Stimulated activated CD8-positive, alpha-beta memory T cell treated with anti-CD3 and anti-CD28 coated beads, Interleukin-12 subunit alpha, Interleukin-12 subunit beta, amount 100 ng/mL, for 4 hours (primary cell): ENCODE measurements around the gene COLGALT1.

ENCODE experiments used
- DNase-seq: peaks from one replicate; pipeline ENCODE4 v3.0.0-alpha.2; 2020; ENCODE audit warnings: low read depth

Gene COLGALT1

DNA sequence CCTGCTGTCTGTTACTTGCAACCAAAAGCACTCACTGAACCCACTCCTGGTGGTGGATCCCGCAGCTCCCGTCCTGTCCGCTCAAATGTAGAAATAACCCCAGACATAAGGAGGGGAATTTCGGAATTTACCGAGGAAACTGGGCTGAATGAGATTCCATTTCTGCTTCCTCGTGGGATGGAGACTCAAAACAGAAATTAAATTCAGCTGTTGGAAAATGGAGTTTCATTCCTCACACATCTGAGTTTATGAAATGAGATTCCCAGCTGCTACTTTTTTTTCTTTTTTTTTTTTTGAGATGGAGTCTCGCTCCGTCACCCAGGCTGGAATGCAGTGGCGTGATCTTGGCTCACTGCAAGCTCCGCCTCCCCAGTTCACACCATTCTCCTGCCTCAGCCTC lies 44.3 kb downstream of the COLGALT1 start:
- no peak for DNase-seq

- no peak for DNase-seq
These were observed 46.2 kb downstream of the COLGALT1 start for GRCh38 chr19:17601683-17602082.

GRCh38 chr19:17602217-17602616 lies 46.8 kb downstream of the COLGALT1 start:
- no peak for DNase-seq

- DNase-seq = no peak
These were observed 47.5 kb downstream of the COLGALT1 start for GRCh38 chr19:17602872-17603510.

DNA sequence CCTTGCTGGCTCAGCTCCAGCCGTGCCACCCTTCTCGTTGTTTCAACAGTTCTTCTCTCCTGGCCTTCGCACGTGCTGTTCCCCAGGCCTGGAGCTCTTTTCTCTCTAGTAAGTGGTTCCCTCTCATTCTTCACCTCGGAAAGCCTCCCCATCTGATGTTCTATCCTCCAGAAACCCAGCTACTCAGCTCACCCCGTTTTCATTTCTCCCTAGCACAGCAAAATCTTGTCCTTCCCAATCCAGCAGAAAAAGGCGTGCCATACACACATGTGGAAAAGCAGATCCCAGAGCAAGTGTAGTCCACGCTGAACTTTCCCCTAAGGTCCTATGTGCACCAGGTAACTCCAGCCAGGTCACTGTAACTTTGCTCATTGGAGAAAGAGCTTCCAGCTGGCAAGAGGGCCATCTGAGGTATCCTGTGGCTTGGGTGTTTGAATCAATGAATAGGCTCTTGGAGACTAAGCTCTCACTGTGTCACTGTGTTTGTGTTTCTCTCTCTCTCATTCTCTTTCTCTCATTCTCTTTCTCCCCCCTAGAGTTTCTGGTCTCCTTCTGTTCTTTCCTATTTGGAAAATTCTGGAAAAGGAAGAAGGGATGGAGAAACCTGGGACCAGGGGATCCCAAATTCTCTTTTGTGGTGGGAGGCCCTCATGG lies 49.0 kb downstream of the COLGALT1 start:
- DNase-seq = no peak

DNA sequence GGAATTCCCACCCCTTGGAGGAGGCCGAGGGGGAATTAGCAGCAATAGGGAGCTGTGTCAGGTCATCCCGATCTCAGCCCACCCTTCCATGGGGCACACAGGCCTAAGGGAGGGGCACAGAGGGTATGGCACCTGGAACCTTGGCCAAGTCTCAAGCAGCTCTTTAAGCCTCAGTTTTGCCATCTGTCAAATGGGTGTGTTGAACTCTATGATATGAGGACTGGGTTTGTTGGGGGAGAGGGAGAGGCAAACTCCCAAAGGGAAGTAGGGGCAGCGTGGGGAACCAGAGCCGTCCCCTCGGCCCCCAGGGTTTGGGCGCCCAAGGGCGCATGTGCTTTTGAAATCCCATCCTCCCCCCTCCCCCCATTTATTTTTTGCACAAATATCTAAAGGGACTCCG lies 49.7 kb downstream of the COLGALT1 start:
- DNase-seq = no peak

DNA sequence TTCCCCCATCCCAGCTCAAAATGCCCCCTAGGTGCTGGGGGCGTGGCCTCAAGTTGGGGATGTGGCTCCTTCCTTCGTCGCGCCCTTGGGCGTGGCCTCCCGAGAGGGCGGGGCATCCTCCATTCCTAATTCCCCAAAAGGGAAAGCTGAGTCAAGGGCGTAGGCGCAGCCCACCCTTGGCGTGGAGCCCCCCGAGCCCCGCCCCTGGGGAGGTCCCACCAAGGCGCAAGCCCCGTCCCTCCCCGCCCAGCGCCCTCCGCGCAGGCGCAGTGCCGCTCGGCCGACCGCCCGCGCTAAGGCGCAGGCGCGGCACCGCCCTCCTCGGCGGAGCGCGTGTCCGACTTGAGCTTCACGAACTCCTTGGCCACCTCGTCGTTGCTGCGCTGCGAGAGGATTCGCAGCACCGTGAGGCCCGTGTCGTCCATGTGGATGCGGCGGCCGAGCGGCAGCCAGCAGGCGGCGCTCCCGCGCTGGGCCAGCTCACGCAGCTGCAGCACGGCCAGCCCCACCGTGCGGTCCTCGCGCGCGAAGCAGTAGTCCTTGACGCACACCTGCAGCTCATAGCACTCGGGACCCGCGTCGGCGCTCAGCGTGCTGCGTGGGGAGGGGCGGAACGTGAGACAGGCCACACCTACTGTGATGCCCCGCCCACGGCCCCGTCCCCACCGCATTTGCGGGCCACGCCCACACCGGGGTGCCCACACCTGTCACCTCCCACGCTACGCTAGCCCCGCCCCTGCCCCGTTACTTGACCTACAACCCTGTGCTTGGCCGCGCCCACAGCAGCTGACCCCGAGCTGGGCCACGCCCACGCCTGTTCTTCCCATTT lies 50.5 kb downstream of the COLGALT1 start:
- peak; percentile 62 for DNase-seq

- no peak for DNase-seq
These were observed 51.2 kb downstream of the COLGALT1 start for GRCh38 chr19:17606590-17607185.

DNA sequence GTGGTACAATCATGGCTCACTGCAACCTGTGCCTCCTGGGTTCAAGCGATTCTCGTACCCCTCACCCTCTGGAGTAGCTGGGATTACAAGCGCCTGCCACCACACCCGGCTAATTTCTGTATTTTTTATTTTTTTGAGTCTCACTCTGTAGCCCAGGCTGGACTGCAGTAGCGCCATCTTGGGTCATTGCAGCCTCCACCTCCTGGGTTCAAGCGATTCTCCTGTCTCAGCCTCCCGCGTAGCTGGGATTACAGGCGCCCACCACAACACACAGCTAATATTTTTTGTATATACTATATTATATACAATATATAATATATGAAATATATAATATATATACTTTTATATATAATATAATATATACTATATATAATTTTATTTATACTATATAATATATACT lies 52.5 kb downstream of the COLGALT1 start:
- no peak for DNase-seq

DNA sequence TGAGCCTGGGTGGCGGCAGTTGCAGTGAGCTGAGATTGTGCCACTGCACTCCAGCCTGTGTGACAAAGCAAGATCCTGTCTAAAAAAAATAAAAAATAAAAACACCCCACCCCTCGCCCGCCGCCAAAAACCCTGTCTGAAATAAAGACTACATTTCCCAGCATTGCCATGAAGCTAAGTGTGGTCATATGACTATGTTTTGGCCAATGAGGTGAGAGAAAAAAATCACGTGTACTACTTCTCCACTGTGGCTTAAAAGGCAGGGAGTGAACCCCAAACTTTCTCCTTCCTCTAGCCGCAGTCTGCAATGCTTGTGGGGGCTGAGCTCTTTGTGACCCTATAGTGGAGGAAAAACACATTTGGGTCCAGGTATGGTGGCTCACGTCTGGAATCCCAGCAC lies 54.9 kb downstream of the COLGALT1 start:
- DNase-seq = no peak

DNA sequence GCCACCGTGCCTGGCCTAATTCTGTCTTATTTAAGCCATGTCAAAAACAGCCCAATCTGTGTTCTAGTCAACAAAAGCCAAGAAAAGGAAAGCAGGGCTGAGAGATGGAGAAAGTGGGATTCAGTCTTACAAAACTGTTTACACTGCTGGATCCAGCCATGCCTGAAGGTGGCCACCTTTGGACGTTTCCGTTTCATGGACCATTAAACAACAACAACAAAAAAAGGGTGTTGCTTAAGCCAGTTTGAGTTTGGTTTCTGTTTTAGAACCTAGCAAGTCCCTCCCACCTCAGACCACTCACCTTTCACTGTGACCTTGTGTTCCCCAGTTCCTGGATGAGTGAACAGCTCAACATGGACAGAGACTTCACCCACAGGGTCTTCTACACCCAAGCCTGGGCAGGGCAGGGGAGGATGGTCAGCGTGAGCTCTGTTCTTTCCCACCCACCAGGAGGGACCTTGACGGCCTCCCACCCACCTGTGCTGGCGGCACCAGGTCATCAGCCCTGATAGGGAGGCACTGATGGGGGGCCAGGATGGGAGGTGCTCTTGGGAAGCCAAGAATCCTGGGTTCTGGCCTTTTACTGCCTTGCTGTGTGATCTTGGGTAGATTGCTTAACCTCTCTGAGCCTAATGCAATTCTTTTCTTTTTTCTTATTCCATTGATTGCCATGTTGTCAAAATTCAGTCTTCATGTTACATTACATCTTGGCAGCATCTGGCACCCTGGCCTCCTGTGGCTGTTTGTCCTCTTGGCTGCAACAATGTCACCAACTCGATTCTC lies 56.2 kb downstream of the COLGALT1 start:
- no peak for DNase-seq

- DNase-seq = no peak
These were observed 59.0 kb downstream of the COLGALT1 start for GRCh38 chr19:17614476-17614875.

- no peak for DNase-seq
These were observed 60.6 kb downstream of the COLGALT1 start for GRCh38 chr19:17615889-17616685.

- no peak for DNase-seq
These were observed 61.2 kb downstream of the COLGALT1 start for GRCh38 chr19:17616686-17616960.

DNA sequence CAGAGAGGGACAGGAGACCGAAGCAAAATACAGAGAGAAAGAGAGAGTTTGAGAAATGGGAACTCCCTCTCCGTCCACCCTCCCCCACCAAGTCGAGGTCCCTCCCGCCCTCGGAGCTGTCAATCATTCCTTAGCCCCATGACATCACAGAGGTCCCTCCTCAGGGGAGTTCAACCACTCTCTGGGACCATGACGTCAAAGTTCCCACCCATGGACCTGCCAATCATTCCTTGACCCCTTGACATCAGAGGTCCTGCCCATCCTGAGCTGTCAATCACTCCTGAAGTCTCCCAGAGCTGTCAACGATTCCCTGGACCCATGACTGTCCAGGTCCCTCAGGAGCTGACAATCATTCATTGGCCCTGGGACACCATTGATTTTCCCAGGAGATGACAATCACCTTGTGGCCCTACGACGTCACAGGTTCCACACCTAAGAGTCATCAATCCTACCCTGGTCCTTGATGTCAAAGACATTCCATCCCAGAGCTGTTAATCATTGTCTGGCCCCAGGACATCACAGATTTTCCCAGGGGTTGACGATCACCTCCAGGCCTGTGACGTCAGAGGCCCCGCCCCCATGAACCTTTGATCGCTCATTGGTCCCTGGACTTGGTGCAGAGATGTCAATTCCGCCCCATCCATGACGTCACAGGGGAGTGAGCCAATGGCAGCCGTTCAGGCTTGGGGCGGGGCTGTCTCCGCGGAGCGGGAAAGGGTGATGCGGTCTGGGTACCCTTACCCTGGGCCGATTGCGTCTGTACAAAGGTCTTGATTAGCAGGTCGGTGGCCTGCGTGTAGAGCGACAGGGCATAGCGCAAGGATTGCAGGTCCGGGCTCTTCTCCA lies 61.7 kb downstream of the COLGALT1 start:
- no peak for DNase-seq

DNA sequence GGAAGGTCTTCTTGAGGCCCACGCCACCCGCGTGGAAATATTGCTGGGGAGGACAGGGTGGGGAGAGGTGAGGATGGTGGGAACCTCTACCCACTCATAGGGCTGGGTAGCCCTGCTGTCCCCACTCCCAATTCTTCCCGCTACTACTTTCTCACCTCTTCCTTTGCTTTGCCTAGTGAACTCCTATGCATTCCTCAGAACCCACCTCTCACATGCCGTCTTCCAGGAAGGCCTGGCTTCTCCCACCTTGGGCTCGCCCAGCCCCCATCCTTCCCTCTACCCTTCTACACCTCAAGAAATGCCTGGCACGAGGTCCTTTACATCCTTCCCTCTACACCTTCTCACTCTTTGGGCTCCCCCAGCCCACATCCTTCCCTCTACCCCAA lies 62.4 kb downstream of the COLGALT1 start:
- DNase-seq = no peak

- DNase-seq = no peak
These were observed 62.9 kb downstream of the COLGALT1 start for GRCh38 chr19:17618281-17618903.

- DNase-seq = no peak
These were observed 63.5 kb downstream of the COLGALT1 start for GRCh38 chr19:17618936-17619335.

- DNase-seq = no peak
These were observed 65.2 kb downstream of the COLGALT1 start for GRCh38 chr19:17620696-17621095.
